PC-9 (cell line): ENCODE results near the gene ISG20.

Experiments
- CTCF ChIP-seq: fragments of 200-600 bp; sonication (generic); conservative IDR thresholded peaks from 2 replicates; pipeline ENCODE4 v1.6.1; 2017; ENCODE audit warnings: mixed run types, antibody characterized with exemption, mild to moderate bottlenecking, moderate library complexity
- EZH2 ChIP-seq: fragments of 200-600 bp; sonication (generic); IDR thresholded peaks from 2 replicates; pipeline ENCODE4 v1.8.0; 2017; ENCODE audit warnings: antibody characterized with exemption, low read depth

- no peak for TF ChIP-seq CTCF
- no peak for TF ChIP-seq EZH2
These were observed 13.8 kb downstream of the ISG20 start for GRCh38 chr15:88652456-88653199.
